Activated naive CD4-positive, alpha-beta T cell (primary cell): ENCODE measurements around the gene SAC3D1.
A peak's percentile ranks its signal among the peaks of the same experiment; 100 is the strongest.

Experiments used
- DNase-seq, 4 experiments: peaks; one replicate each; lab custom pipeline; 2025; lab: John Stamatoyannopoulos, UW

Gene SAC3D1

GRCh38 chr11:65026810-65027209, 14.2 kb upstream of the SAC3D1 start:
- no peak for DNase-seq

- DNase-seq, result peak; percentile 59 to 76 (median 76)
Observed at GRCh38 chr11:65027213-65028067, 13.6 kb upstream of the SAC3D1 start, which contains the start of gene SNX15. Gene SNX15 (plus strand): TSS chr11:65027439. CDS start chr11:65027538, 99 bp downstream.

DNA sequence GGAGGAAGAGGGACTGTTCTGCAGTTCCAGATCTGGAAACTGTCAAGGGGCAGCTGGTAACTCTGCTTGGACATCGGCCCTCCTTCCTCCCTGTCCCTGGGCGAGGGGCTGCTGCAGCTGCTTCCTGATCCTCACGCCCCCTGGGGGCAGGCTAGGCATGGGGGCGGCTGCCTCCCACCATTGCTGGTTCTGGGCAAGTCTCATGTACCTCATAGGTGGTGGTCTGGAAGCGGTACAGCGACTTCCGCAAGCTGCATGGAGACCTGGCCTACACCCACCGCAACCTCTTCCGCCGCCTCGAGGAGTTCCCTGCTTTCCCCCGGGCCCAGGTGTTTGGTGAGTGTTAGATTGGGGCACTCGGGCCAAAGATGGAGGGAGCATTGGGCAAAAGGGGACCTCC, 8.8 kb upstream of the SAC3D1 start:
- DNase-seq, result no peak

GRCh38 chr11:65034423-65034822, 6.6 kb upstream of the SAC3D1 start:
- DNase-seq, result no peak

GRCh38 chr11:65035579-65035978, 5.4 kb upstream of the SAC3D1 start:
- no peak for DNase-seq

DNA sequence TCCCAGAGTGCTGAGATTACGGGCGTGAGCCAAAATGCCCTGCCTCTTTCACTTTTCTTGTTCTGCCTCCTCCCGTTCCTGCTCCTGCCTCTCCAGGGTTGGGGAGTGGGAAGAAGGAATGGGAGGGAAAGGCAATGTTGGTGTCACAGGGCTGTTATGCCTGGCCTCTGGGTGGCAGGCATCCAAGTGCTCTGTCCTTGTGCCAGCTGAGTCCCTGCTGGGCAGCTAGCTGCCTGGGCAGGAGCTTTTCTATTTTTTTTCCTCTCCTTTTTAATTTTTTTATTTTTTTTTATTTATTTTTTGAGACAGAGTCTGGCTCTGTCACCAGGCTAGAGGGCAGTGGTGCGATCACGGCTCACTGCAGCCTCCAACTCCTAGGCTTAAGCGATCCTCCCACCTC, 4.1 kb upstream of the SAC3D1 start:
- DNase-seq, result no peak

- no peak for DNase-seq
Observed at GRCh38 chr11:65040520-65040846, 527 bp upstream of the SAC3D1 start.

- DNase-seq, result no peak
Observed at GRCh38 chr11:65042891-65043290, 1.9 kb downstream of the SAC3D1 start.

- DNase-seq, result no peak
Observed at GRCh38 chr11:65043881-65044501, 3.0 kb downstream of the SAC3D1 start.

- DNase-seq, result no peak
Observed at GRCh38 chr11:65045061-65045460, 4.1 kb downstream of the SAC3D1 start.

GRCh38 chr11:65045728-65046127, 4.7 kb downstream of the SAC3D1 start:
- no peak for DNase-seq

DNA sequence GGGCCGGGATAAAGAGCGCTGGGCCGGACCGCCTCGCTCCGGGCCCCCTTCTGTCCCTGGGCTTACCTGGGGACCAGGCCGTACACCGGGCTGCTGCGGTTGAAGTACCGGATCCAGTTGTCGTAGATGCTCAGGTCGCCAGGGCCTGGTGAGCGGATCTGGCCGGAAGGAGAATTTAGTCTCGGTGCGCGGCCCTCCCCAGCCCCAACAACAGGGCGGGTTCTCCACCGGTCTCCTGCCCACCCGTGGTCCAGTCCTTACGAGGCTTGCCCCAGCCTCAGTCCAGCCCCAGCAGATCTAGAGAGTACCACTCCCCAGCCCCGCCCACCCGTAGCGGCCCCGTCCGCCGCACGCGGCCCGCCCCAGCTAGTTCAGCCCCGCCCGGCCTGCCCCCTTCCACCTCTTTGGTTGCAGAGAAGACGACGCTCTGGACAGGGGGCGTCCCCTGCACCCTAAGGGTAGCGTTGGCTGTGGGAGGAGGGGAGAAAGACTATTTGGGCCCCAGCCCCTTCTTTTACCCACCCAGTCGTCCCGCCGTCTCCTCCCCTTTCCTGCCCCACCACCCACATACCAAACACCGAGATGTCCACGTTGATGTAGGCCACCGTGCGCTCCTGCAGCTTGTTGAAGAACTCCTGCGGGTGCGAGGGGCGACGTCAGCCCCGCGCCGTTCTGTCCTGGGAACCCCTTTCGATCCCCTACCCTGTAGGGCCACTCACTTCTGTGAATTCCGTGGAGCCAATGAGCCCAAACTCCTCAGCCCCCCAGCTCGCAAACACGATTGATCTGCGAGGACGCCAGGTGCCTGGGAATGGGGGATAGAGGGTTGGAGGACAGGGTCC, 6.8 kb downstream of the SAC3D1 start:
- peak in 1 of 4 experiments; percentile 27 for DNase-seq

DNA sequence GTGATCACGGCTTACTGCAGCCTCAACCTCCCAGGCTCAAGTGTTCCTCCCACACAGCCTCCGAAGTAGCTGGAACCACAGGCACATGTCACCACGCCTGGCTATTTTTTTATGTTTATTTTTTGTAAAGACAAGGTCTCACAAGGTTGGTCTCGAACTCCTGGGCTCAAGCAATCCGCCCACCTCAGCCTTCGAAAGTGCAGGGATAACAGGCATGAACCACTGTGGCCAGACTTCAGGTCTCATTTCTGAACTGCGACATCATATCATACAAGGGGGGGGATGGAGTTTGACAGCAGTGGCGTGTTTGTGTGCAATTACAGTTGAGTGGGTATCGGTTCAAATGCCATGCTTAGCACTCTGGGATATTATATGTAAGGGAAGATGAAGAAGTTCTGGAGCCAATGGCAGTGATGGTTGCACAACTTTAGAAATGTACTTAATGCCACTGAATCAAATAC, 10.4 kb downstream of the SAC3D1 start:
- DNase-seq, result no peak

- DNase-seq, result no peak
Observed at GRCh38 chr11:65053827-65054508, 13.0 kb downstream of the SAC3D1 start.

GRCh38 chr11:65055538-65055937, 14.5 kb downstream of the SAC3D1 start:
- no peak for DNase-seq

GRCh38 chr11:65056999-65057398, 16.0 kb downstream of the SAC3D1 start:
- no peak for DNase-seq

- no peak for DNase-seq
Observed at GRCh38 chr11:65057526-65057925, 16.5 kb downstream of the SAC3D1 start.

- DNase-seq, result no peak
Observed at GRCh38 chr11:65058012-65058411, 17.0 kb downstream of the SAC3D1 start.

GRCh38 chr11:65058419-65059054, 17.5 kb downstream of the SAC3D1 start, which contains the start of gene NAALADL1:
Gene NAALADL1 (minus strand): TSS chr11:65058553. CDS start chr11:65058521, 32 bp downstream.
- DNase-seq, result no peak

- no peak for DNase-seq
Observed at GRCh38 chr11:65059523-65059922, 18.5 kb downstream of the SAC3D1 start.
